Tibial artery (tissue), 4 donors: ENCODE data around the gene CYBC1.

Source experiments
- DNase-seq, 2 donors: peaks; one replicate each; pipeline ENCODE4 v3.0.0-alpha.2; 2019
- H3K27ac ChIP-seq, 2 donors: fragments of 200-600 bp; sonication (generic) in 1 of 2; 1 replicate in 1 of 2; 2 replicates in 1 of 2; pipeline ENCODE4 v1.5.1; 2018 to 2019; ENCODE audit warnings: mild to moderate bottlenecking in 1 of 2
- H3K27me3 ChIP-seq, 2 donors: fragments of 200-600 bp; sonication (generic) in 1 of 2; one replicate each; pipeline versions ENCODE4 v1.5.1 to v1.6.0; 2016 to 2019
- H3K36me3 ChIP-seq, 3 donors: fragments of 200-600 bp; sonication (generic) in 2 of 3; one replicate each; pipeline ENCODE4 v1.5.1; 2016 to 2019; ENCODE audit warnings: mild to moderate bottlenecking in 2 of 3
- H3K4me1 ChIP-seq, 4 donors: fragments of 200-600 bp; sonication (generic) in 2 of 4; 1 replicate in 3 of 4; 2 replicates in 1 of 4; pipeline ENCODE4 v1.5.1; 2016 to 2019
- H3K4me3 ChIP-seq, 2 donors: fragments of 200-600 bp; sonication (generic) in 1 of 2; 1 replicate in 1 of 2; 2 replicates in 1 of 2; pipeline ENCODE4 v1.5.1; 2018 to 2019; ENCODE audit warnings: mild to moderate bottlenecking in 2 of 2
- H3K9me3 ChIP-seq, 3 donors: fragments of 200-600 bp; sonication (generic) in 1 of 3; one replicate each; pipeline ENCODE4 v1.5.1; 2016 to 2019
- intact Hi-C: fragments of 100-400 bp; cut with DNase I; formaldehyde crosslinking; loops from one replicate; pipeline ENCODE4 v1.15.0; 2023; ENCODE audit warnings: low total_unique reads
- TF ChIP-seq, protein P1 (sequence below), 2 experiments: fragments of 200-600 bp in 1 of 2; fragments of 450-650 bp in 1 of 2; IDR thresholded peaks; one replicate each; pipeline ENCODE4 v1.5.1; 2017 to 2019; ENCODE audit warnings: antibody characterized with exemption in 2 of 2, mild to moderate bottlenecking in 1 of 2, moderate library complexity in 1 of 2

Gene CYBC1

DNA sequence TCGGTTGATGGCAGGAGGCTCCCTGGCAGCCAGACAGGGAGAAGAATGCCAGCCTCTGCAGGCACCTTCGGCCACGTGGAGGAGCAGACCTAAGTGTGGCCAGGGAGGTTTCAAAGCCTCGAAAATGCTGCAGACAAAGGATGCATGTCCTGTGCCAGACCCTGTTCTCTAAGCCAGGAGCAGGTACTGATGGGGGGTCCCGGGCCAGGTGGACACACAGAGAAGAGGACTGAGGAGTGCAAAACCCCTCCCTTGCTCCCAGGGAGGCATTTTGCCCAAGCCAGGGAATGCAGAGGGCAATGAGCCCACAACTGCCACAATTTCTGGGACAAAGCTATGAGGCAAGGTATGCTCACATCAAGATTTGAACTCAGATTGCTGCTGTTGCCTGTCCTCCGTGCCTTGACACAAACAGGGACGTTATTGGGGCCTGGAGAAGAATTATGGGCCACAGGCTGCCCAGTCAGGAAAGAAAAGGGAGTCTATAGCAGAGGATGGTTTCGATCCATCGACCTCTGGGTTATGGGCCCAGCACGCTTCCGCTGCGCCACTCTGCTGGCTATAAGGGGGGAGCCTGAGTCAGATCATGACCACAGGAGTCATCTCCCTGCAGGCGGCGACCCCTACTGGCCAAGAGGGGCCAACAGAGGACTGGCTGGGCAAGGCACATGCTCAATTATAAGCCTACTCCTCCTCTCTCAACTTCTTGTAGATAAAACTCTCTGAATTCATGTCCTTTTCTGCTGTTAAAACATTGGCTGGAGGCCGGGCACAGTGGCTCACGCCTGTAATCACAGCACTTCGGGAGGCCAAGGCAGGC, 43.9 kb upstream of the CYBC1 start:
- intact Hi-C loops: loop anchor here (5.0 kb wide), 1 partner anchor 42 kb away; the partner anchor contains the start of gene CYBC1
- Histone ChIP-seq H3K4me3 (no peak overlapping the region), H3K4me1 (peaks cover 0 to 57% (median 27%) of the 10 kb centered on the region in 4 donors)

DNA sequence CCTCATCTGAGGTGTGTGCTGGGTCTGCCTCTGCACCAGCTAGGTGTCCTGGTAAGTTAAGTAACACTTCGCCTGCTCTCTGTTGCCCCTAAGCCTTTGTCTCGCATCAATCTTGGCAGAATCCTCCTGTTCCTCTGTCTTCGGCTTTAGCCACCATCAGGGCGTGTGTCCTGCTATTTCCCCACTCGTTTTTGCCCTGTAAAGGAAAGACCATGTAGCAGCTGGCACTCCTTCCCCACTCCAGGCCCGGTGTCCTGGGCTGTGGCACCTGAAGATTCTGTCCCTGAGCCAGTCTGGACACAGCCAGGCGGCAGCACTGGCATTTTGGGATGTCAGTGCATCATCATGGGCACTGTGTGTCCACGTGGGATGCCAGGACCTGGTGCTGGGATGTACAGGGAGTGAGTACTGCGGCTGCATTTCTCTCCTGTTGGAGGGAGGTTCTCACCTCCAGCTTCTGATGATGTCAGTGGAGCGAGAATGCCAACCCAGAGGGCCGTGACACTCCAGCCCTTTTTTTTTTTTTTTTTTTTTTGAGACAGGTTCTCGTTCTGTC, 42.8 kb upstream of the CYBC1 start:
- no peak for DNase-seq
- no peak overlapping the region for H3K4me3 ChIP-seq
- H3K27me3 ChIP-seq: no peaks in the 10 kb centered on the region
- peaks cover 0 to 4% (median 0%) of the 10 kb centered on the region in 3 donors for H3K36me3 ChIP-seq
- intact Hi-C loops: loop anchor here (5.0 kb wide), 1 partner anchor 41 kb away; the partner anchor contains the start of gene CYBC1
- H3K4me1 ChIP-seq: peaks cover 0 to 65% (median 36%) of the 10 kb centered on the region in 4 donors
- H3K27ac ChIP-seq: peak overlapping the region; percentile 93 to 94
- TF ChIP-seq, protein P1, sequence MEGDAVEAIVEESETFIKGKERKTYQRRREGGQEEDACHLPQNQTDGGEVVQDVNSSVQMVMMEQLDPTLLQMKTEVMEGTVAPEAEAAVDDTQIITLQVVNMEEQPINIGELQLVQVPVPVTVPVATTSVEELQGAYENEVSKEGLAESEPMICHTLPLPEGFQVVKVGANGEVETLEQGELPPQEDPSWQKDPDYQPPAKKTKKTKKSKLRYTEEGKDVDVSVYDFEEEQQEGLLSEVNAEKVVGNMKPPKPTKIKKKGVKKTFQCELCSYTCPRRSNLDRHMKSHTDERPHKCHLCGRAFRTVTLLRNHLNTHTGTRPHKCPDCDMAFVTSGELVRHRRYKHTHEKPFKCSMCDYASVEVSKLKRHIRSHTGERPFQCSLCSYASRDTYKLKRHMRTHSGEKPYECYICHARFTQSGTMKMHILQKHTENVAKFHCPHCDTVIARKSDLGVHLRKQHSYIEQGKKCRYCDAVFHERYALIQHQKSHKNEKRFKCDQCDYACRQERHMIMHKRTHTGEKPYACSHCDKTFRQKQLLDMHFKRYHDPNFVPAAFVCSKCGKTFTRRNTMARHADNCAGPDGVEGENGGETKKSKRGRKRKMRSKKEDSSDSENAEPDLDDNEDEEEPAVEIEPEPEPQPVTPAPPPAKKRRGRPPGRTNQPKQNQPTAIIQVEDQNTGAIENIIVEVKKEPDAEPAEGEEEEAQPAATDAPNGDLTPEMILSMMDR (IDR thresholded peaks at IDR 0.05): no peak
- H3K9me3 ChIP-seq: no peaks in the 10 kb centered on the region

More for the DNA sequence above, 43.9 kb upstream of the CYBC1 start:
- Histone ChIP-seq H3K27ac (peak overlapping the region; percentile 93 to 94), H3K9me3 (no peaks in the 10 kb centered on the region), H3K27me3 (no peaks in the 10 kb centered on the region), H3K36me3 (no peaks in the 10 kb centered on the region)
- peak; percentile 95 for DNase-seq
- TF ChIP-seq, protein P1 (IDR thresholded peaks at IDR 0.05): peak; percentile 86 to 98

DNA sequence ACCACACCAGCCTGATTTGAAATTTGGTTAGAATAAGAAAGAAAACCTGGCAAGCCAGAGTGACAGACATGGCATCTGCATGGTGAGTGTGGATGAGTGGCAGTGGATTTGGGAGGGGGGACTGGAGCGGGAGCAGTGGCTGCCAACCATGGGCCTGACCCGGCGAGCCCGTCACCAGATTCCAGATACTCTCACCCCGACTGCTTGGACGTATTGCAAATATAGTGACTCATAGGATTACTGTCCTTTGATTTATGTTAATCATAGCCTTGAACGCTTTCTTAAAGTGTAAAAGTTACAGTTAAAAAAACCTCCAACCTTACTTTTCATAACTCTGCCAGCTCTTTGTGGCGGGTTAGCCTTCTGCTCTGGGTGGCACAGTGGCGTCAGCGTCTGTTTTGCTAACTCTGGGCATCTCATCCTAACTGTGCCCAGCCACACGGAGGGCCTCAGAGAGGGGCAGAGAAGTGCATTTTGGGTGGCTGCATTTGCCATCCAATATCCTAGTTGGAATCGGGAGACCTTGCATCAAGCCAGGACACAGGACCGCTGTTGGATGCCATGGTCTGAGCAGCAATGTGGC, 42.2 kb upstream of the CYBC1 start:
- TF ChIP-seq, protein P1 (IDR thresholded peaks at IDR 0.05): no peak
- Histone ChIP-seq H3K9me3 (no peaks in the 10 kb centered on the region), H3K36me3 (peaks cover 0 to 10% (median 4%) of the 10 kb centered on the region in 3 donors), H3K27me3 (no peaks in the 10 kb centered on the region), H3K4me1 (peaks cover 0 to 64% (median 36%) of the 10 kb centered on the region in 4 donors), H3K4me3 (no peak overlapping the region), H3K27ac (peak overlapping the region; percentile 93 to 94)
- no peak for DNase-seq
- intact Hi-C loops: loop anchor here (5.0 kb wide), 1 partner anchor 40 kb away; the partner anchor contains the start of gene CYBC1

DNA sequence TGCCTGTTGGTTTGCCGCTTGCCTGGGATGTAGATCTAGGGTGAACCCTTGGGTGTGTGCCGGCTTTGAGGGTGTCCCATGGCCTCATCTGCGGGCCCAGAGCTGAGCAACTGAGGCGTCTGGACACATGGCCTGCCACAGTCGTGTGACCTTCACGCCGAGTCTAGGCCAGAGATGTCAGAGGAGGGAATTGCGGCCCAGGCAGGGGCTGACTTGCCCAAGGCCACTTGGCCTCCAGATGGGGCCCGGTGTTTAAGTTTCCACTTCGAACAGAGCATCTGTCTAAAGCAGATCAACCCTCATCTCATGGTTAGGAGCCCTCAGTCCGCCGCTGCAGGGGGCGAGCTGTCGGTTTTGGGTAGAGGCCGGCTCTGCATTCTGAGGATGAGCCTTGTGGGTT, 41.0 kb upstream of the CYBC1 start:
- Histone ChIP-seq H3K4me1 (peaks cover 0 to 60% (median 32%) of the 10 kb centered on the region in 4 donors), H3K4me3 (no peak overlapping the region), H3K9me3 (no peaks in the 10 kb centered on the region), H3K27me3 (no peaks in the 10 kb centered on the region), H3K27ac (no peak overlapping the region), H3K36me3 (peaks cover 7 to 22% (median 16%) of the 10 kb centered on the region in 3 donors)
- intact Hi-C loops: loop anchor here (5.0 kb wide), 1 partner anchor 39 kb away; the partner anchor contains the start of gene CYBC1
- DNase-seq: no peak
- TF ChIP-seq, protein P1 (IDR thresholded peaks at IDR 0.05): no peak

DNA sequence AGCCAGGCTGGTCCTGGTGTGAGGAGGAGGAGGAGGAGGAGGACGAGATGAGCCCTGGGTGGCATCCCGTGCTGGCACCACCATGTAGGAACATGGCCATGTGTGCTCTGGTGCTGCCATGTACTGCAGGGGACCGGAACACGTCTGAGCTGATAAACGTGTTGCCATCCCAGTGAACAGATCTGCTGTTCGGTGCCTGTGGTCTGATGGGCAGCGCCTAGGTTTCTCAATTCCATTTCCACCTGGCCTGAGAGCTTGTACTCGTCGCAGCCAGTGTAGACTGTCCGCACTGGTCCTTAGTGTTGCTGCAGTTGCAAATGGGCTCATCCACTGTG, 40.6 kb upstream of the CYBC1 start:
- TF ChIP-seq, protein P1 (IDR thresholded peaks at IDR 0.05): no peak
- intact Hi-C loops: loop anchor here (5.0 kb wide), 1 partner anchor 39 kb away; the partner anchor contains the start of gene CYBC1
- Histone ChIP-seq H3K27ac (peak overlapping the region; percentile 86 to 91), H3K27me3 (no peaks in the 10 kb centered on the region), H3K9me3 (no peaks in the 10 kb centered on the region), H3K36me3 (peaks cover 9 to 25% (median 20%) of the 10 kb centered on the region in 3 donors), H3K4me1 (peaks cover 0 to 56% (median 29%) of the 10 kb centered on the region in 4 donors), H3K4me3 (no peak overlapping the region)
- DNase-seq: no peak
